Karpas-422 (cell line): ENCODE measurements around the gene AKAP7. TPM values are rescaled to one million over a fixed set of nuclear protein-coding genes. Genes with fewer than 3 reads are reported as not detected.

Source experiments
- DNase-seq: peaks from one replicate; pipeline ENCODE4 v3.0.0-alpha.2; 2015
- H2AFZ ChIP-seq: fragments of 200-600 bp; sonication (generic); 2 replicates; pipeline ENCODE4 v1.6.1; 2014; ENCODE audit warnings: antibody characterized with exemption, low read length, mixed read lengths
- H3K27ac ChIP-seq: fragments of 200-600 bp; sonication (generic); 2 replicates; pipeline ENCODE4 v1.5.1; 2014; ENCODE audit warnings: mild to moderate bottlenecking, low read length, moderate library complexity
- H3K27me3 ChIP-seq: fragments of 200-600 bp; sonication (generic); 2 replicates; pipeline ENCODE4 v1.6.1; 2014; ENCODE audit warnings: low read length, mixed read lengths
- H3K36me3 ChIP-seq: fragments of 200-600 bp; sonication (generic); 2 replicates; pipeline ENCODE4 v1.6.1; 2014; ENCODE audit warnings: low read length, mixed read lengths; ENCODE audit not compliant: insufficient read depth
- H3K4me1 ChIP-seq: fragments of 200-600 bp; sonication (generic); 2 replicates; pipeline ENCODE4 v1.6.1; 2014; ENCODE audit warnings: mild to moderate bottlenecking, low read length, mixed read lengths
- H3K4me2 ChIP-seq: fragments of 200-600 bp; sonication (generic); 2 replicates; pipeline ENCODE4 v1.6.1; 2014; ENCODE audit warnings: low read length, low read depth, mild to moderate bottlenecking; ENCODE audit not compliant: poor library complexity, severe bottlenecking
- H3K4me3 ChIP-seq: fragments of 200-600 bp; sonication (generic); 2 replicates; pipeline ENCODE4 v1.5.1; 2014; ENCODE audit warnings: mild to moderate bottlenecking, antibody characterized with exemption, low read length, mixed read lengths
- H3K79me2 ChIP-seq: fragments of 200-600 bp; sonication (generic); 2 replicates; pipeline ENCODE4 v1.6.1; 2014; ENCODE audit warnings: mild to moderate bottlenecking, low read length, mixed read lengths
- H3K9ac ChIP-seq: fragments of 200-600 bp; sonication (generic); 2 replicates; pipeline ENCODE4 v1.6.0; 2014; ENCODE audit warnings: low read length
- H3K9me2 ChIP-seq: fragments of 200-600 bp; sonication (generic), shearing (Covaris generic); replicated peaks from 2 replicates; pipeline ENCODE4 v1.6.0; 2014; ENCODE audit warnings: mild to moderate bottlenecking, low read length, moderate library complexity; ENCODE audit not compliant: insufficient read depth
- H3K9me3 ChIP-seq: fragments of 300-700, 200-600 bp; sonication (generic); 2 replicates; pipeline ENCODE4 v1.6.1; 2014; ENCODE audit warnings: low read length, mixed read lengths
- H4K20me1 ChIP-seq: fragments of 200-600 bp; sonication (generic); 2 replicates; pipeline ENCODE4 v1.6.1; 2014; ENCODE audit warnings: mild to moderate bottlenecking, antibody characterized with exemption, low read length, low read depth; ENCODE audit not compliant: insufficient read depth
- total RNA-seq: library from RNA; depleted of rRNA; stranded (reverse); fragments of >200 nt; shearing (Covaris generic); gene quantifications from 2 replicates; pipeline ENCODE4 v1.2.3, GENCODE V29; 2014; ENCODE audit warnings: low replicate concordance

Gene AKAP7
- total RNA-seq, 1 experiment from 2014 or later, result not detected

GRCh38 chr6:131212024-131212423 is 76.8 kb downstream of the AKAP7 start:
- Histone ChIP-seq H2AFZ (no peak overlapping the region), H3K9me2 (no peaks in the 10 kb centered on the region), H3K4me1 (no peaks in the 10 kb centered on the region), H3K79me2 (no peaks in the 10 kb centered on the region), H3K9me3 (no peaks in the 10 kb centered on the region), H4K20me1 (no peaks in the 10 kb centered on the region), H3K9ac (no peak overlapping the region), H3K27ac (no peak overlapping the region), H3K4me2 (no peak overlapping the region), H3K27me3 (no peaks in the 10 kb centered on the region), H3K4me3 (no peak overlapping the region), H3K36me3 (no peaks in the 10 kb centered on the region)
- no peak for DNase-seq

- Histone ChIP-seq H3K4me3 (no peak overlapping the region), H3K4me2 (no peak overlapping the region), H3K9me3 (no peaks in the 10 kb centered on the region), H3K4me1 (no peaks in the 10 kb centered on the region), H3K36me3 (no peaks in the 10 kb centered on the region), H4K20me1 (no peaks in the 10 kb centered on the region), H3K9me2 (no peaks in the 10 kb centered on the region), H3K79me2 (no peaks in the 10 kb centered on the region), H3K27ac (no peak overlapping the region), H3K27me3 (no peaks in the 10 kb centered on the region), H3K9ac (no peak overlapping the region), H2AFZ (no peak overlapping the region)
- DNase-seq, result no peak
Observed at GRCh38 chr6:131212913-131213312, 77.6 kb downstream of the AKAP7 start.

- Histone ChIP-seq H4K20me1 (no peaks in the 10 kb centered on the region), H3K27me3 (no peaks in the 10 kb centered on the region), H3K79me2 (no peaks in the 10 kb centered on the region), H3K27ac (no peak overlapping the region), H3K36me3 (no peaks in the 10 kb centered on the region), H3K4me2 (no peak overlapping the region), H3K9ac (no peak overlapping the region), H3K4me1 (no peaks in the 10 kb centered on the region), H2AFZ (no peak overlapping the region), H3K9me3 (no peaks in the 10 kb centered on the region), H3K9me2 (no peaks in the 10 kb centered on the region), H3K4me3 (no peak overlapping the region)
- no peak for DNase-seq
Observed at GRCh38 chr6:131213501-131213990, 78.3 kb downstream of the AKAP7 start.

- Histone ChIP-seq H3K9ac (no peak overlapping the region), H3K79me2 (no peaks in the 10 kb centered on the region), H3K4me1 (no peaks in the 10 kb centered on the region), H3K27ac (no peak overlapping the region), H4K20me1 (no peaks in the 10 kb centered on the region), H3K4me3 (no peak overlapping the region), H3K27me3 (no peaks in the 10 kb centered on the region), H3K4me2 (no peak overlapping the region), H2AFZ (no peak overlapping the region), H3K9me3 (no peaks in the 10 kb centered on the region), H3K36me3 (no peaks in the 10 kb centered on the region), H3K9me2 (no peaks in the 10 kb centered on the region)
- no peak for DNase-seq
Observed at GRCh38 chr6:131215219-131215618, 80.0 kb downstream of the AKAP7 start.

GRCh38 chr6:131216246-131216645 is 81.0 kb downstream of the AKAP7 start:
- H2AFZ ChIP-seq, result no peak overlapping the region
- H3K4me1 ChIP-seq, result no peaks in the 10 kb centered on the region
- no peak overlapping the region for H3K4me3 ChIP-seq
- no peaks in the 10 kb centered on the region for H3K9me3 ChIP-seq
- DNase-seq, result no peak
- H3K9me2 ChIP-seq, result no peaks in the 10 kb centered on the region
- no peaks in the 10 kb centered on the region for H3K36me3 ChIP-seq
- H3K27ac ChIP-seq, result no peak overlapping the region
- H3K9ac ChIP-seq, result no peak overlapping the region
- no peaks in the 10 kb centered on the region for H4K20me1 ChIP-seq
- no peak overlapping the region for H3K4me2 ChIP-seq
- no peaks in the 10 kb centered on the region for H3K79me2 ChIP-seq
- H3K27me3 ChIP-seq, result no peaks in the 10 kb centered on the region

GRCh38 chr6:131222773-131223172 is 87.5 kb downstream of the AKAP7 start:
- Histone ChIP-seq H3K36me3 (no peaks in the 10 kb centered on the region), H3K79me2 (no peaks in the 10 kb centered on the region), H3K27ac (no peak overlapping the region), H3K4me1 (no peaks in the 10 kb centered on the region; the same call in 1 of the 2 replicates), H3K27me3 (no peaks in the 10 kb centered on the region), H3K9ac (no peak overlapping the region), H3K4me3 (no peak overlapping the region), H3K9me2 (no peaks in the 10 kb centered on the region), H3K9me3 (no peaks in the 10 kb centered on the region), H2AFZ (no peak overlapping the region), H4K20me1 (no peaks in the 10 kb centered on the region), H3K4me2 (no peak overlapping the region)
- no peak for DNase-seq

- no peak overlapping the region for H3K4me2 ChIP-seq
- no peak overlapping the region for H3K9ac ChIP-seq
- no peaks in the 10 kb centered on the region for H3K36me3 ChIP-seq
- no peak overlapping the region for H3K4me3 ChIP-seq
- no peaks in the 10 kb centered on the region for H4K20me1 ChIP-seq
- no peaks in the 10 kb centered on the region; the same call in 1 of the 2 replicates for H3K4me1 ChIP-seq
- H3K9me3 ChIP-seq, result no peaks in the 10 kb centered on the region
- no peak for DNase-seq
- no peak overlapping the region for H2AFZ ChIP-seq
- no peak overlapping the region for H3K27ac ChIP-seq
- no peaks in the 10 kb centered on the region for H3K79me2 ChIP-seq
- H3K9me2 ChIP-seq, result no peaks in the 10 kb centered on the region
- H3K27me3 ChIP-seq, result no peaks in the 10 kb centered on the region
Observed at GRCh38 chr6:131223416-131223815, 88.1 kb downstream of the AKAP7 start.

- no peaks in the 10 kb centered on the region for H3K79me2 ChIP-seq
- H3K27ac ChIP-seq, result no peak overlapping the region
- no peaks in the 10 kb centered on the region for H3K36me3 ChIP-seq
- H3K4me3 ChIP-seq, result no peak overlapping the region
- H3K27me3 ChIP-seq, result no peaks in the 10 kb centered on the region
- no peaks in the 10 kb centered on the region for H3K9me2 ChIP-seq
- H3K4me2 ChIP-seq, result no peak overlapping the region
- no peak overlapping the region for H3K9ac ChIP-seq
- no peak overlapping the region for H2AFZ ChIP-seq
- H4K20me1 ChIP-seq, result no peaks in the 10 kb centered on the region
- H3K9me3 ChIP-seq, result no peaks in the 10 kb centered on the region
- DNase-seq, result no peak
- H3K4me1 ChIP-seq, result no peaks in the 10 kb centered on the region; the same call in 1 of the 2 replicates
Observed at GRCh38 chr6:131225127-131225526, 89.9 kb downstream of the AKAP7 start.

GRCh38 chr6:131225959-131226358 is 90.7 kb downstream of the AKAP7 start:
- H3K27ac ChIP-seq, result no peak overlapping the region
- H3K9me2 ChIP-seq, result no peaks in the 10 kb centered on the region
- H3K9ac ChIP-seq, result no peak overlapping the region
- no peak overlapping the region for H3K4me2 ChIP-seq
- H3K4me3 ChIP-seq, result no peak overlapping the region
- no peaks in the 10 kb centered on the region for H4K20me1 ChIP-seq
- H3K79me2 ChIP-seq, result no peaks in the 10 kb centered on the region
- H3K9me3 ChIP-seq, result no peaks in the 10 kb centered on the region
- no peaks in the 10 kb centered on the region for H3K36me3 ChIP-seq
- H3K27me3 ChIP-seq, result no peaks in the 10 kb centered on the region
- no peaks in the 10 kb centered on the region; the same call in 1 of the 2 replicates for H3K4me1 ChIP-seq
- no peak for DNase-seq
- H2AFZ ChIP-seq, result no peak overlapping the region
